ENCODE measurements around the gene TRPC6. TPM values are rescaled to one million over a fixed set of nuclear protein-coding genes. Genes with fewer than 3 reads are reported as not detected.
"Not testable (repeated sequence)": the region's sequence is repeated elsewhere in the genome, so short reads cannot be mapped to it uniquely, and the experiment has no call there.

Gene TRPC6
- total RNA-seq, 1 donor from 2014 or later: 8.2 TPM

DNA sequence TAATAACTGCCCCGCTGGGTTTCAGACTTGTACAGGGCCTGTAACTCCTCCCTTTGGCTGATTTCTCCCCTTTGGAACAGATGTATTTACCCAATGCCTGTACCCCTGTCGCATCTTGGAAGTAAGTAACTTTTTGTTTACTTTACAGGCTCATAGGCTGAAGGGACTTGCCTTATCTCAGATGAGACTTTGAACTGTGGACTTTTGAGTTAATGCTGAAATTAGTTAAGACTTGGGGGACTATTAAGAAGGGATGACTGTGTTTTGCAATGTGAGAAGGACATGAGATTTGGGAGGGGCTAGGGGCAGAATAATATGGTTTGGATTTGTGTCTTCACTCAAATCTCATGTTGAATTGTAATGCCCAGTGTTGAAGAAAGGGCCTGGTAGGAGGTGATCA is 62.0 kb downstream of the TRPC6 start:
- no peak for DNase-seq

DNA sequence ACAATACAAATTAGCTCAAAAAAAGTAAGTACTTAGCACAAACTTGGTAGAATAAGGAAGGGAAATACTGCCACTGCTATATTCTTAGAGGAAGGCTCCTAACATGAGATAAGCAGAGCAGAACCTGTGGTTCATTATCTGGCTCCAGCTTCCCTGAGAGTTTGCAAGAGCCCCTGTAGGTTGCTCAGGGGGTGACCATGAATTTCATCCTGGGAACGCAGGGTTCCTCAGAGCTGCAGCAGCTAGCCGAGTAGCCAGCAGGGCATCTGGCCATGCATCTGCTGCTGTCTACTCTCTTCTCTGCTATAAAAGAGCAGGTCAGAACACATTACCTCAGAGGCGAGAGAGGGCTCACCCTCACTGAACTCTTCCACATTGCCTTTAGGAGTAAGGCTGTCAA is 67.3 kb downstream of the TRPC6 start:
- no peak for DNase-seq

DNA sequence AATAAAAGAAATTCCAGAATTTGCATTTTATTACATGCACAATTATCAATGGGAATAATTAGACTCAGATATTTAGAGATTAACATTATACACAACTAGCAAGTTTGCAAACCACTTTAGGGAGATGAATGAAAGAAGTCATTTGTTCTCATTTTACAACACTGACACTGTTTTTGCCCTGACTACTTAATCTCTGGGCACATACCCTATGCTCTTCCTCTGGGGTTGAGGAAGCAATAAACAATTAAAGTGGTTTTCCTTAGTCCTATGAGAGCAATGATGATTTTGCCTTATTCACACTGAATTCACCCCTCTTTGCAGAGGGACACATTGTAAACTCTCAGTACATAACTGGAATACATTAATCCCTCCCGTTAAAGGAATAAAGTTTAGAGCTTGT is 72.7 kb downstream of the TRPC6 start:
- no peak for DNase-seq

DNA sequence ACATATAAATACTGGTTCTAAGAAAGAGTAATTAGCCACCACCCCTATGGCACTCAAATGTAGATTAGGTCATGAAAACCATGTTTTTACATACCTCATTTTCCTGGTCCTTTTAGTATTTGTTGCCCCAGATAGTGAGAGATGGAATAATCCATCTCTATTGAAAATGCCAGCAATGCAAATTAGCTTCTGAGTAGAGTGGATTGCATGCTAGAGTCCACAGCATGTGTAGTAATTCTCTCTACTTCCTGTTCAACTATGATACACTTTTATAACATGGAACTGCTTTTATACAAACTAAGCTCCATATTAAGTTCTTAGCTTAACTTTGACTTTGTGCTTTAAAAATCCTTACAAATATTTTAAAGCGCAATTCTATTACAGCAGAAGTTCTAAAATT is 73.2 kb downstream of the TRPC6 start:
- DNase-seq: no peak

DNA sequence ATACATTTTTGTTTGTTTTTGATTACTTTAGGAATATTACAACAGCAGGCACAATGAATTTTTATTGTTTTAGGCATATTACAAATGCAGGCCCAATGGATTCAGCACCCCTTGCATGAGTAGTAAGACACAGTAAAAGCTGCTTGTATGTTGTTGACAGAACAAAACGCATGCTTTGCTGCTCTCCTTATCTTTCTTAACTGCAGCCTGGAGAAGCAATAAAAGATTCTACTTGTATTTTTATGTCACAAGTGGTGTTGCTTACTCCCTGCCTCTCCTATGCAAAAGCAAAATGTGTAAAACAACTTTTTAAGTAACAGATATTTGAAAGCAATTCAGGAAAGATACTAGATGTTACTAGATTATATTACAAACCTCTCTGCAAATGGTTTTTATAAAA is 73.9 kb downstream of the TRPC6 start:
- DNase-seq: no peak

DNA sequence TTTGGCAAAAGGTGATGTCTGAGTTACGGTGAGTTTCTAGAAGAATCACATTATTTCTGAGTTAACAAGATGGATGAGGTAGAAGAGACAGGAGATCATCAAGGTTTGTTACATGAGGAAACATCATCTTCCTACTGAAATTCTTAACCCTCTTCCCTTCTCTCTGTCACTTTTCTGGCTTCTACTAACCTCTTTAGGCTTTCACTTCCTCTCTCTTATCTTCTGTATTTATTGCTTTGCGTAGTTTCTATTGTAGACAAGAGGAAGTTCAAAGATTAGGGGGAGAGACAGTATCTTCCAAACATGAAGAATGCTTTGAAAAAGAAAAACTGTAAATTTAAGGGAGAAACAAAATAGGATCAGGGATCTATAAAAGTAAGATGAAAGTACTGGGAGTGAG is 75.4 kb downstream of the TRPC6 start:
- DNase-seq: no peak

DNA sequence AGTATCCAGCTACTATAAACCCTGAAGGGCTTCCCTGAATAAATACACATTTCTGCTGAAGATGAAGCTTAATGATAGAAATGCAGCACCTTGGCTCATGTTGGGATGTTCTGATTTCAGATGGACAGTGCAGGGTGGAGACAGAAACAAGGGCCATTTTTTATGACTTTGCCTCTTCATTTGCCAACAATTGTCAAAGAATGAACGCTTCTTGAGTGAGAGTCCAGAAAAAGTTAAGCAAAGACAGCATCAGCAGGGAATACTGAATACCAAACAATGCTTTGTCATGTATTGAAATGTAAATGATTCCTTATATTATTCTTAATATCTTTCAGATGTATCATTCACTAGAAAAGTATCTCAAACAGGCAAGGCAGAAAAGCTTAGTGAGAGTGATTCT is 84.9 kb downstream of the TRPC6 start:
- no peak for DNase-seq

DNA sequence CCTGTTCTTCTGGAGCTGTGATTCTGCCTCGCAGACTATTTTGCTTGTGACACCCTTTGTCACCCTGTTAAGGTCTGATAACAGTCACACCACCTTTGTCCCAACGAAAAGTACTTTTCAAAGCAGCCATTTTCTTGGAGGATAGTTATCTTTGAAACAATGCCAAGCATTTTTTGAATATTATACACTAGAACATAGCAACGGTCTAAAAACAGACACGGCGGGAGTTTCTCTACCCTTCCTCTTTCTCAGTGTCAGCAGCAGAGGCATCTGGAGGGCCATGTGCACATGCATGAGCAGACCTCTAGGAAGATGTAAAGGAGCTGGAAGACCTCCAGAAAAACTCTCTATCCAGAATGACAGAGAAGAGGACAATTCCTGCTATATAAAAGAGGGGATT is 86.5 kb downstream of the TRPC6 start:
- no peak for DNase-seq

DNA sequence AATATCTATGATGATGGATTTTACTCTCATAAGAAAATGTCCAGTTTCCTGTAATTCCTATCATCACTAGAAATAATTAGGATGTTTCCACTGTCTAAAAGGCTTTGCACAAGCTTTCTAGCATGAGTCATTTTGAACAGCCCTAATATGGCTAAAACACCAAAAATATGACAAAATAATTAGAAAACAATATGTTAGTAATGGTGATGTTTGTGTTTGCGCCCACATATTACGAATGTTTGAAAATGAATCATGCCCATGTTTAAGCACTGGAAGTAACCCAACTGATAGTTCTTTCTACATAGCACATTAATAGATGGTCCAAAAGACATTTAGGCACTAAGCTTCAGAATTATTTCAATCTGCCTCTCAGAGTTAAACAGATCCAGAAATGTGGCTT is 96.0 kb downstream of the TRPC6 start:
- DNase-seq: no peak

DNA sequence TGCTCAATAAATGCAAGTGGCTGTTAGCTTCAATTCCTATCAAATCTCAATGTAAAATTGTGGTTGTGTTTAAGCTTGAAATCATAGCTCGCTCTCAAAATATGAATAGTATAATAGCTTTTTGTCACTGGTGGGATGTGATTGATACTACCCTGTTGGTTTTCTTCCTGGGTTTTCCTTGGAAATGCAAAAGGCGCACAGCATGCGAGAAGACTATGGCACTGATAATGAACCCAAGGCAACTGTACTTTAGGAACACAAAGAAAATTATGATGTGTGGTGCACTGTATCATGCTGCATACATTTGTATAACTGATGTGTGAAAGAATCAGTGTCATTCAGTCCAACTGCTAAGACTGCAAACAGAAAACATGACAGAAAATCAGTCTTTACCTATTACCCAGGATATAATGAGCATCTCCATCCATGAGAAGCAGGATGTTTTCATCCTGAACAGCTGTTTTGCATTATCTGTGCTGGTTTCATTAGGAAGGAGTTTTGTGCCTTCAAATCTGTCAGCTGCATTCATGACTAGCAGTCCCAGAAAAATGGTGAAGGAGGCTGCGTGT is 101.2 kb downstream of the TRPC6 start:
- DNase-seq: no peak

DNA sequence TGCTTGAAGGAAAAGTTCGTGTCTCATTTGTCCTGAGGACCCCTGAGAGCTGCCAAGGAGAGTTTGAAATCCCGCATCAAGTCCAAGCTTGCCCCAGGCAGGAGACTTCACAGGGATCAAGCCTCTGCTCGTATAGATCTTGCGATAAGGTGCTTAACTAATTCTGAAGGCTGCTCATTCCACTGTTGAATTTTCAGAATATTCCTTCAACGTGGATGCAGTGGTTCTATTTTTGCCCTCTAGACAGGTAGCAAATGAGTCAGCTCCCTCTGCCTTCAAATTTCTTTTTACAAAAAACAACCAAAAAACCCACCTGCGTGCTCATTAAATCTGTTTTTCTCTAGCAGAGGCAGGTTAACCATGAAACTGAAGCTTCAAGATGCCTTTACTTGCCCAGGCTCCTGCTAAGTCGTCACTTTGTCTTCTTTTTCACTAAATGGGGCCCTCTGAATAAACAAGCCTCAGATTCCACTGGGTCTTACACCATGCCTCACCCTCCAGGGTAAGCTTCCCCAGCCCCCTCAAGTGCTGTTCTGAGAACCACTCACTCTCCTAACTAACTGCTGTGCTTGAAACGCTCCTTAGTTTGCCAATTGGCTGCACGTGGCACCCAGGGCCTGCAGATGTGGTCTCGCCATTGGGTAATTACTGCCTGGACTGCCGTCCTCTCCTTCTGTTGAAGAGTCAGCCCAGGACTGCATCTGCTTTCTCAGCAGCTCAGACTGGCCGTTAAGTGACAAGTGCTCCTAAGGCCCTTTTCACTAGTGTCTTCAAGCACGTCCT is 105.0 kb downstream of the TRPC6 start:
- no peak for DNase-seq

DNA sequence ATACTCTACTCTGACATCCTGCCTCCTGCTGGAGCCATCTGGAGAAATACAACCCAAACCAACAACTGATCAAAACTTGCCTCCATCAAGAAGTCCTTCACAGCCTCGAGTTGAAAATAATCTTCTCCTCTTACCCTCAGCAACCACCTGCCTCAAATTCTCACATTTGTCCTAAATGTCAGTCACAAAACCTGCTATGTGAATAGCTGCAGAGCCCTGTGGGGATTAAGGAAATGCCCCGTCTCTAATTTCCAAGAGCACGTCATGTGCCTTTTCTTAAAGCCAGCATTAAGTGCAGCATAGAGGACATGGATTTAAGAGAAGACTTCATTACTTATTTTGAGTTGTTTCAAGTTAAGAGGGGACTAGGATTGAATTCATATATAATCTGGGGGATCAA is 105.9 kb downstream of the TRPC6 start:
- DNase-seq: no peak

DNA sequence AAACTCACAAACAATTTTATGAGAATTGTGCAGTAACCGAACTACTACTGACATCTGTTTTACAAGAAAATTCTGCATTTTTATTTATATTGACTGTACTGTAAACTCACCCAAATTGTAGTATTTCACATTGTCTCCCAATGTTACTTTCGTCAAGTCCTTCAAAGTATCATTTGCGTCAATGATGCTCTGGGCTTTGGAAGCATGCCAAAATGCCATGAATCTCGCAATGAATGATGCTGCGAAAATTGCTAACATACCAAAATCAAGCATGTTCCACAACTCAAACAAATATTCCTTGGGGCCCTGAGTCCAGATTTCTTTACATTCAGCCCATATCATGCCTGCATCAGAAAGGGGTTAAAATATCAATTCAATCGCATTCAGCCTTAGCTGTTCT is 107.6 kb downstream of the TRPC6 start:
- DNase-seq: no peak

DNA sequence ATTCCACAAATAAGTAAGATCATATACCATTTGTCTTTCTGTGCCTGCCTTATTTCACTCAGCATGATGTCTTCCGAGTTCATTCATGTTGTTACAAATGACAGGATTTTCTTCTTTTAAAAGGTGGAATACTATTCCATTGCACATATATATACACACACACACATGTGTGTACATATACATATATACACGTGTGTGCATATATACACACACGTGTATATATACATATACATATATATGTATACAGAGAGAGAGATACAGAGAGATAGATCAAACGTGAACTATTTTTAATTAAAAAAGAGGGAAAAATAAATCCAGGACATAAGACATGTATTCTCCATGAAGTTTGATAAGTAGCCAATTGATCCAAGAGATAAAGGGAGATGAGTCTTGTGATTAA is 108.1 kb downstream of the TRPC6 start:
- DNase-seq: no peak

DNA sequence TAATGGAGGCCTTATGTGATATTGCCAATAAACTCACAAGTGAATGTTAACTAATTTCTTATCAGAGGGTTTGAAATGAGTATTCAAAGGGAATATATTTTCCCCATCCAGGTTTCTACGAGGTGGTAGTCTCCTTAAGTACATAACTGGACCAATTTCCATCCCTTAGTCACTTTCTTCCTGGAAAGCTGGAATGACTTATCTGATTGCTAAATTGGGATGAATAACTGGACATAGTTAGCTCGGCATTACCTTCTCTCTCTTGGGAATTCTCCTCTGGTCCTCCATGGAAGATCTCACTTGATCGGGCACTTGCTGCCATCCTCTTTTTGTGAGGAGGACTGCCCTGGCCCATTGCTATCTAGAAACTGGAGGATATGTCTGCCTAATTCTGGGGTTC is 109.1 kb downstream of the TRPC6 start:
- DNase-seq: no peak

DNA sequence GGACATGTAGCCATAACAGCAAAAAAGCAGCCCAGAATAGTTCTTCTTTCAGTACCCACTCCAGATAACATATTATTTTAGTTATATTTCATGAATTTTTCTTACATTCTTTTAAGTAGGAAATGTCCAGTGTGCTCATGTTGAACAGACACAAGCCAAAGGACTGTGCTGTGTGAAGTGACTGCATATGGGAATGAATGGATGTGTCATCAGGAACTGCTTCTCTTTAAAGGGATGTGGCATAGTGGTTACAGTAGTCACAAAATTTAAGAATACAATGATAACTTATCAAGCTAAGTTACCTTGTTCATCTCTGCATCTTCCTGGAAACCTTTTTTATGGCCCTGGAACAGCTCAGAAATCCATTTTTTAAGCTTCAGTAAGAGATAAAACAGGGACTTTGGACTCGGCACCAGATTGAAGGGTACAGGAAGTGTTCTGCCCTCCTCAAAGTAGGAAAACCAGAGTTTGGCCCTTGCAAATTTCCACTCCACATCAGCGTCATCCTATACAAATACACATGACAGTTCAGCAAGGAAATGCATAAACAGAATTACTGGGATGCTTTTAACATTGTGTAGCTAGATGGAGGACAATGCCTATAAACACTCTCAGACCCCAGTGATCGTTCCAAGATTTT is 112.8 kb downstream of the TRPC6 start:
- DNase-seq: no peak

DNA sequence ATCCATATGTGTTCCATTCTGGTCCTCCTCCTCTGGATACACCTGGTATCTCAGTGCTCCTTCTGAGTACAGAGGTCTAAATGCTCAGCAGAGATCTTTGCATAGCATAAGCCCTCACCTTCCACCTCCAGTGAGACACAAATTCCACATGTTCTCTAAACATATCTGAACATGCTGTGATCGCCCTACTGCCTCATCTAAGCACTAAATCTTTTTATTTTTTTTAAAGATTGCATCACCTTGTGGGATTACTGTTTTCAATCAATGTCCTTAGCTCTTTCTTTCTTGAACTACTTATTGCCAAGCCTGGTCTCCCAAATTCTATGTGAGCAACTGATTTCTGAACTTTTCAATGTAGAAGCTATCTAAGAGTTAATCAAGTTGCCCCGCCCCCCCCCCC is 113.4 kb downstream of the TRPC6 start:
- DNase-seq: no peak

DNA sequence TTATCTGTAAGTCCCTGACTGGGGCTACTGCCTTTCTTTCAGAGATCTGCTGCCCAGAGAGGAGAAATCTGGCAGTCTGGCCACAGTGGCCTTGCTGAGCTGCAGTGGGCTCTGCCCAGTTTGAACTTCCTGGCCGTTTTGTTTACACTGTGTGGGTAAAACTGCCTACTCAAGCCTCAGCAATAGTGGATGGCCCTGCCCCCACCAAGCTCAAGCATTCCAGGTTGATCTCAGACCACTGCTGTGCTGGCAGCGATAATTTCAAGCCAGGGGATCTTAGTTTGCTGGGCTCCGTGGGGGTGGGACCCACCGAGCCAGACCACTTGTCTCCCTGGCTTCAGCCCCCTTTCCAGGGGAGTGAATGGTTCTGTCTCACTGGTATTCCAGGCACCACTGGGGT is 117.5 kb downstream of the TRPC6 start:
- no peak for DNase-seq

DNA sequence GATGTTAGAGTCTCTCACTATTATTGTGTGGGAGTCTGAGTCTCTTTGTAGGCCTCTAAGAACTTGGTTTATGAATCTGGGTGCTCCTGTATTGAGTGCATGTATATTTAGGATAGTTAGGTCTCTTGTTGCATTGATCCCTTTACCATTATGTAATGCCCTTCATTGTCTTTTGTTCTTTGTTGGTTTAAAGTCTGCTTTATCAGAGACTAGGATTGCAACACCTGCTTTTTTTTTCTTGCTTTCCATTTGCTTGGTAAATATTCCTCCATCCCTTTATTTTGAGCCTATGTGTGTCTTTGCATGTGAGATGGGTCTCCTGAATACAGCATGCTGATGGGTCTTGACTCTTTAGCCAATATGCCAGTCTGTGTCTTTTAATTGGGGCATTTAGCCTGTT is 119.4 kb downstream of the TRPC6 start:
- DNase-seq: not testable (repeated sequence)

DNA sequence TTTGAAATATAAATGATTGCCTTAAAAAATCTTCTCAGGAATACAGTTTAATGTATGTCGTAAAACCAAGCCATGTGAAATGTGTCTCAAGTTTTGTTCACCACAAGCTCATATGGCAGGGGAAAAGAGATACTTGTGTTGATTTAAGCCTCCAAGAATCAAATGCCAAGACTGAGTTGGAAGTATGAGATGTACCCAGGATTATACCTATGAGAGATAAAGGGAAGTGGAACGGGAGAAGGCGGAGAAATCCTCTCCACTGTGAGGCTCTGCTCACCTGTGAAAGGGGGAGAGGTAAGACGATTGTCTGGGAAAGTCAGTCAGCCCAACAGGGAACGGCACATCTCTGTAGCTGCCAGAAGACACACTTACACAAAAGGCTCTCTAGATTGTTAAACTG is 124.8 kb downstream of the TRPC6 start:
- DNase-seq: no peak

DNA sequence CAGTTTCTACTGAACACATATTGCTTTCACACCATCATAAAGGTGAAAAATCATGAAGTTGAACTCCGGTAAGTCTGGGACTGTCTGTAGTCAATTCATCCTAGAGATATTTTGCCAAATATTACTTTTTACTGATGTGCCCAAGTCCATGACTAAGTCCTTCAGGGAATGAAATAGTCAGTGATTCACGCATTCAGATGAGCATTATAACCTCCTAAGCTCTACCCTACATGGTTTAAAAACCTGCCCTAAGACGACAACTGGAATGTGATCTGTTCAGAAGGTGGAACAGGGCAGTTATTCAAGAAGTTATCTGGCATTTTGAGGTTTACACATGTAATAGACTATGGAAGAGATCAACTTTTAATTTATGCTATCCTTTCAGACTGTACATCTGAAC is 125.6 kb downstream of the TRPC6 start:
- no peak for DNase-seq

DNA sequence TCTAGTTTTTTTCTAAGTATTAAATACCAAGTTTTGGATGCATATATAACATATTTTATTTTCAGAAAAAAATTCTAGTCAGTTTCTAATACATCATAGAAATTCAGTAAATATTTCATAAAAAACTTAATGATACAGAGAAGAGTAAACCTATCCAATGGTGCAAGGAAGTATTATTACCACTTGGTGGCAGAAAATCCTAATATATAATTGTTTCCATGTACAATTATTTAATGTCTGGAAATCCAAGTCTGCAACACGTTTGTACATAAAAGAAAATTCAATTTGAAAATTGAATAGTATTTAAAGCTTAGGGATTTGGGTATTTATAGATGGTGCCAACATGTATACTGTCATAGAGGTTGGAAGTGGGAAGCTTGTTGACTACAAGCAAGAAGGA is 127.0 kb downstream of the TRPC6 start:
- no peak for DNase-seq

DNA sequence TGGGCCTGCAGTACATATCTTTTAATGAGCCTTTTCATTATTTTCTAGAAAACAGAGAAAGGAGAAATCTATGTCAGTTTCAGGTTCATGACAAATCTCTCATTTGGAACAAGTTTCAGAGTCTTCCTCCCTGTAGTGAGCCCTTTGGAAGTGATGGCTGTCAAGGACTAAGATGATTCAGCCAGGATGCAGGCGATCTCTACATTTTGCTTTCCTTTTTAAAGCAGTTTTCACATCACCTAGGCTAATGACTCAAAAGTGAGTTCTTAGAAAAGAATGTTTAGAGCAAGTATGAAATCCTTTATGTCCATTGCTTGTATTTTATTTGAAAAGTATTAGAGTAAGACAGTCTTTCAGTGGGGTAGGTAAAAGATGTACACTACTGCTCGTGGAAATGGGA is 130.1 kb downstream of the TRPC6 start:
- DNase-seq: no peak

DNA sequence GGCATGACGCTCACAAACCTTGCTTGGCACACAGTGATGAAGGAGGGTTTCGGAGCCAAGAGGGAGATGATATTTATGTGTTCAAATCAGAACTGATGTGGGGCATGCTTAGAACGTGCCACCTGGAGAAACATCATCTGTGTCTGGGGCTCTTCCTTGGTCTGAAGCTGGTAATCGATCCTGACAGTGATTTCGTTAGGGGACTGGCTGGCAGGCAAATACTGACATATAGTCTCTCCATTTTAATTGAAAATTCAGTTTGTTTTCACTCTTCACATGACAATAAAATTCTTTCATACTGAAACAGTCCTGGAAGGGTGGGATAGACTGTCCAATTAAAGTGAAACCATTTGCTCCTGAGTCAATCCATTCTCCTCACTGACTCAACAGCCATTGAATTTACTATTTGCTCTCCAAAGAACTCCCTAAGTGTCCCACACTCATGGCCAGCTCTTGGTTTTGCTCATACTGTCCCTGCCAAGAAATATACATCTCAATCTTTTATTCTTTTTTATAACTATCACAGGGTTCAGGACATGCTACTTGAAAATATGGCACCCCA is 134.8 kb downstream of the TRPC6 start:
- DNase-seq: no peak
